T-helper 22 cell (primary cell): ENCODE measurements around the gene GALNTL6.
"Not testable (repeated sequence)": the region's sequence is repeated elsewhere in the genome, so short reads cannot be mapped to it uniquely, and the experiment has no call there.

Source experiments
- DNase-seq: peaks from one replicate; pipeline ENCODE4 v3.0.0-alpha.2; 2020; ENCODE audit warnings: low read depth

The GALNTL6 gene

DNA sequence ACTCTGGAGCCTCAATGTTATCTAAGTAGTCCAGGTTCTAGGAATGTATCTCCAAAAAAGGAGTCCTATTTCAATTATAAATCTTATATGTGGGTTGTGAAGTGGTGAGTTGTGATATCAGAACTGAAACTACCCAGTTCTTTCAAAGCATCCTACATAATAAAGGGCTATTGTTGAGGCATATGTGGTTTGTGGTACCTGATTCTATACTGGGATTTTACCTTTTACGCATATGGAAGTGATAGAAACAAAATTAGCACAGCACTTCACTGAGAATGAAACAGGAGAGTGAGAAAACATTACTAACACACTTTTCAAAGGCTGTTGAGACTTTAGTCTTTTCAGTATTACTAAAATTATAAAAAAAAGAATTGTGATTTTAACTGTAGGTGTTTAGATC, 937.7 kb downstream of the GALNTL6 start:
- no peak for DNase-seq

GRCh38 chr4:172751550-172751949, 938.3 kb downstream of the GALNTL6 start:
- no peak for DNase-seq

- DNase-seq, result no peak
These were observed 945.6 kb downstream of the GALNTL6 start for GRCh38 chr4:172758586-172759340.

DNA sequence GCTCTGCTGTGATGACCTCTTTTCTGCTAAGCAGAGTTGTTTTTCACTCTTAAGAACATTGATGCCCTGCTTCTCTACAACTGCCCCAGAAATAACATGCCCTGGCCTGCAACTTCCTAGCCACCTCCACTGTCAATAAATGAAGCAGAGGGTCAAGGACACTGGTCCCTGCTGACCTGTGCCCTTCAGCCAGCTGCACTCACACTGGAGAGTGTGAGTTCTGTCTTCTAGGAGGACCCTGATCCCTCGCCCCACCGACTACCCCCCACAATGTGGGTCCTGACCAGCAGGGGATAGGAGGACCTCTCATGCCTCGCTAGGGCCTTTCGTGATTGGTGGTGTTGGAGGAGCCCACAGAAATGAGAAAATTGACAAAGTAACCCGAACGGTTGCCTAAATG, 947.3 kb downstream of the GALNTL6 start:
- DNase-seq, result no peak

DNA sequence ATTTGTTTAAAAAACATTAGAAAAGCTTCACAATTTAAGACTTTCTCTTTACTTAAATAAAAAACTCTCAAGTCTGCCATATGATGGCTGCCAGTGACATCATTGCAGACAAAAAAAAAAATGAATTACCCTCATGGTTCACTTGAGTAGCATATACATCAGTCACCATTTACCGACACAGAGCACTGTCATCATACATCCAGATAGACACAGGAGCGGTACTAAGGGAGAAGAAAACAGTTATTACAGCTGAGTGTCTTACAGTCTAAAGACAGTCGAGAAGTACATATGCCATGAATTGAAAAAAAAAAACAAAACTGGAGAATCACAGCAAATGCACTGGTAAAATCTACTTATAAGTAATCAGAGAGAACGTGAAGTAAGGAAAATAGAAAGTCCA, 949.7 kb downstream of the GALNTL6 start:
- no peak for DNase-seq

GRCh38 chr4:172770787-172771186, 957.6 kb downstream of the GALNTL6 start:
- DNase-seq, result no peak

GRCh38 chr4:172772781-172773180, 959.6 kb downstream of the GALNTL6 start:
- DNase-seq, result no peak

DNA sequence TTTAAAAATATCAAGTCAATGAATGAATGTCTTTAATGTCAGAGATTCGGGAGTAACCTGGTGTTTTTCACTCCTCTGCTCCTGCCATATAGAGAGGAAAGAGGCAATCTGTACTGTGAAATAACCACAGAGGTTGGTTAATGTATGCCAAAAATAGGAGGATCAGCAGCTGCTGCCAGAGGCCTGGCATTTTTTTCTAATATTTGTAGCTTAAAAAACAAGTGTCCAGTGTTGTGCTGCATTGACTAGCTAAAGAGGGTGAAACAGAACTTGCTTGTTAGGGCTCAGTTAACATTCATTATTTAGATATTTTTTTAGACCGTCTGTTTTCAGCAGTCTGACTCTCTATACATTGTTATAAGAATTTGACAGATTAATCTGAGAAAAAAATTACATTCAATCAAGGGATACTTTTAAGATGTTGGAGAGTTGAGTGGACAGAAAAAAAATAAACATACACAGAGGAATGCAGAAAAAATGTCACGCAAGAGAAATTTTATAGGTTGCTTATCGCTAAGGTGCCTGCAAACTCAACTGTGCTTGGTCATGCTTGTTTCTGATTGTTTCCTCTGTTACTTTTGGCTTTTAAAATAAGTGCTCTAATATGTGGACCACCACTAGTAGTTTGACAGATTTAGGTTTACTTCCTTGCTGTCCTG, 963.1 kb downstream of the GALNTL6 start:
- DNase-seq, result no peak

GRCh38 chr4:172777729-172778431, 964.7 kb downstream of the GALNTL6 start:
- no peak for DNase-seq

- no peak for DNase-seq
These were observed 965.4 kb downstream of the GALNTL6 start for GRCh38 chr4:172778583-172778982.

DNA sequence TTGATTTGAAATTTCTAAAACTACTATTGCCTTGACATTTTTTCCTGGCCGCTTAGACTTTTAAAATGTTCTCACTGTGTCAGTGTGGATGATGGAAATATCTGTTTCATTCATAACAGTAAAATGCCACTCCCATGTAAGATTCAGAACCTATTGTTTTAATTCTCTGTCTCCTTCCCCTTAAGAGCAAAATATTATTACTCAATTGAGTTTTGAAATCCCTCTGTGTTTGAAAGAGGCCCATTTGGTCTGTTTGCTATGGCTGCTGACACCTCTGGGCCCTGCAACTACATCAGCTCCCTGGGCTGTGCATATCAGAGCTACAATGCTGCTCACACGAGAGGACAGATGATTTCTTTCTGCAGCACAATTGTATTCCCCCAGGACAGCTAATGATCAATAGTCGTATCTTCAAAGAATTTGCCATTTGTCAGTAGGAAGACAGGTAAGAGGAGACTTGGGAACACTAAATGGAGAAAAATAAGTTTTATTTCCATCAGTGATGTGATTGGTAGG, 967.4 kb downstream of the GALNTL6 start:
- DNase-seq, result no peak

GRCh38 chr4:172785613-172786012, 972.4 kb downstream of the GALNTL6 start:
- DNase-seq, result no peak

DNA sequence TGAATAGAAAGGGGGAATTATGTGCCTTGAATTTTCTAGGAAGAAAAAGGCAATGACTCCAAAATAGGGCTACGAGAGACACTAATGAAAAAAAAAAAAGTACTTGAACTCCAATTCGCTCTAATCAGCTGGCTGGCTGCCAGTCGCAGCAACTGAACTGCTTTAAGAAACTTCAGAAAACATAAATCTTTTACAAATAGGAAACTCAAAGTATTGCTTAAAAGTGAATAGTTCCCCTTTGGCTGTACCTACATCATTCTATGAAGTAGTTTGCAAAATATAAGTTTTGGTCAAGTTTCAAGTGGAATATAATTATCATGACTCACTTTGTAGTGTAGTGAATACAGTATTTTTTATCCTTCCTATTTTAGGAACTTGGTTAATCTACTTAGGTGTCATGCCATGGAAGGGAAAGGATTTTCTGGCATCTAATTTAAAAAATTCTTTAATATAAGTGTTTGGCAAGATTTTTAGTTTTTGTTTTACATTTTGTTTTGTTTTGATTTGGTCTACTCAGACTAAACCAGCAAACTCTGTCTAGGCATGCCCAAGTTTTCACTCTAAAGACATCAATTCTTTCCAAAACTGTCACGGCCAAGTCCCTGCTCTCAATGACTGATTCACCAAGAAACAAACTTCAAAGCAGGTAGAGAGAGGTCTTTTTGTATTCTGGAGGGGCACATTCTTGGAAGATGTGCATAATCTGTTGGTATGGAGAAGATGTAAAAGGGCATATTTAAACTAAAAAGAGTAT, 973.0 kb downstream of the GALNTL6 start:
- no peak for DNase-seq

DNA sequence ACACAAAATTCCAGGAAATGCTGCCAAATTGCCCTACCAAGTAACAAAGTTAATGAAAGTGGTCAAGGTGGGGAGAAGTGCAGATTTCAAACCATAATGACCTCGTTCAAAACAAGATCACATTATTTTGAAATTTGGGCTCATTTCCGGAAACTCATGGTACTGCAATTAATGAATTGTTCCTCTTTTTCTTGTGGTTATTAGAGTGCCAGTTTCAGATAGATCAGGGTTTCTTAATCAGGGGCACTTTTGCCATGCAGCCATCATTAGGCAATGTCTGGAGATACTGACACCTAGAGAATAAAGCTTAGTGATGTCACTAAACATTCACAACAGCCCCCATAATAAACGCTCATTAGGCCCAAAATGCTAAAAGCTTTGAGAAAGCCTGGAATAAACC, 973.9 kb downstream of the GALNTL6 start:
- no peak for DNase-seq

DNA sequence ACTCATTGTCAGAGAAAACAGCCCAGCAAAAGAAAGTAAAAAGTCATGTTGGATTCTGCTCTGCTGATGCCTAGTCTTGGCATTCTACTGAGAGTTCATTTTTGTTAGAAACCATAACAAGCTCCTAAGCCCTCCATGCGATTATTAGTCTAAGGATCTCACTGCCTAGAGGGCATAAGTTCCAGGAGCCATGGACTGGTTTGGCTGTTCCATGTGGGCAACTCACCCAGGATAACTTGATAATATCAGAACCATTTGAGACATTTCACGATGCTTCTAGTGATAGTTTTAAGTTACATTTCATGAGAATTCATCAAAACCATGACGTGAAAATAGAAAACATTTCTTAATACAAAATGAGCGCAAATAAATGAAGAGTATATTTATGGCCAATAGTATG, 978.6 kb downstream of the GALNTL6 start:
- no peak for DNase-seq

DNA sequence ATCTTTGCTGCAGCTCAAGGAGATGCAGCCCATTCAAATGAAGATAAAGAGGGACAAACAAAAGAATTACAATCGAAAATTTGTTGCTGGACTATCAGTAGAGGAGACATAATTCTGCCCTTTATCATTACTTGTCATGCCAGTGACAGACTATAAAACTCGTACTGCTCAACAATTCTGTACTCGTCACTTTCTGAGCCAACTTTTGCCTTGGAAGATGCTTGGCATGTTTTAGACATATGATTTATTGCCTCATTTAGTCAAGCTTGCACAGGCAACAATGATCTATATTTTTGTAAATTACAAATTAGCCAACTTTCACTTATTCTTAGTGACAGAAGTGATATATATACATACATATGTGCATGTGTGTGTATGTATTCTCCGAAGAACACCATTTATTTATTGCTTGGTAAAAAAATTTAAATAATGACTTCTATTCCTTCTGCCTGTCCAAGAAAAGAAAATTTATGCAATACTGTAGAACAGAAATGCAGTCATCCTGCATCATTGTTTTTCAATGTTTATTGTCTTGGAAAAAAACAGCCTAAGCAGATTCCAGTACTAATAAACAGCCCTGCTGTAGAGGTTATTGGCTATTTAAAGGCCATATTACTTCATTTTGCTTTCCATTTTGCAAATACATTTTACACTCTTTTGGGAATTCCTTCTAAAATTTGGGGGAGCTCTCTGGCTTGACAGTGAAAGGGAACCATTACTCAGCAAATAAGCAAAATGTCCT, 980.5 kb downstream of the GALNTL6 start:
- DNase-seq, result no peak

DNA sequence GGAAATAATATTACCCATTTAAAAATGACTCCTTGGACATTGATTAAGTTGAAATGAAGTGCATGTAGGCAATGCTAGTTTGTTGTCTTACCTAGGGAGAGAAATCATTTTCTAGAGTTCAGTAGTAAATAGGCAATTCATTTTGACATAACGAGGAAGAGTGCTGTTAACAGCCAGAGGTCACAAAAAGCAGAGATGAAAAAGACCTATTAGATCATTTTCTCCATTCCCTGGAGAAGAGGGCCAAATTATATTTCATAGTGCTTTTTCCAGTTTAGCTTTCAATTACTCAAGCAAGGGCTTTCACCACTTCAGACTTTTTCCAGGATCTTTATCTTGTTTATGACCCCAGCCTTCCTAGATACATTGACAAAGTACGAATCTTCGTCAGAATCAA, 981.1 kb downstream of the GALNTL6 start:
- DNase-seq, result no peak

GRCh38 chr4:172797281-172797680, 984.1 kb downstream of the GALNTL6 start:
- not testable (repeated sequence) for DNase-seq

- DNase-seq, result no peak
These were observed 988.8 kb downstream of the GALNTL6 start for GRCh38 chr4:172802032-172802431.

DNA sequence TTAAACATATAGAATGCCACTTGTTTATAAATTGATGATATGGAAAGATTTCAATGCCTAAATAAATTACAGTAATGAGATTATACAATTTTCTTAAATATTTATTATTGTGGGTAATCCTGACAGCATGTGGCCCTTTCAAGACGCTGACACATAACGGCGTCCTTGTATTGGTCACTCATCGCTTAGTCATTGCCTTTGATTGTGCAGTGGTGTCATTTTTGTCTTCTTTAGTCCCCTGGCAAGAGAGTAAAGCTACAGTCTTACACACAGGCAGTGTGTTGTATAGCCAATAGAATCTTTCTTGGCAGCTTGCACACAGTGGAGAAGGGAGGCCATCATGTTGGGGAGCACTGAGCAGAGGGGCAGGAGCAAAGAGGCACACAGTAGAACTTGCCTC, 993.6 kb downstream of the GALNTL6 start:
- DNase-seq, result no peak

DNA sequence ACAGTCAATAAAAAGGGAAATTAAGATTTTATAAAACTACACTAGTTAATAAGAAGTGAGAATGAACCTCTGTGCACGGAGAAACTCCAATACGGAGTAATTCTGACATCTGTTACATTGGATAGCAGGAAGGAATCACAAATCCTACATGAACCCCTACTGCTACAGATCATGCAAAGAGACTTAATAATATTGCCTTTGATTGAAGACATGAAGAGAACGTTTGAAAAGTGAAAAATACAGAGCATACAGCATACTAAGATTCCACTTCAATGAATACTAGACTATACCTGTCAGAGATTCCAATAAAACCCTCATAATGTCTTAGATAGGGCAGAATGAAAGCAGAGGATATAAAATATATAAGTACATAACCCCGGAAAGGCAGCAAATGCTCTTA, 995.0 kb downstream of the GALNTL6 start:
- no peak for DNase-seq

DNA sequence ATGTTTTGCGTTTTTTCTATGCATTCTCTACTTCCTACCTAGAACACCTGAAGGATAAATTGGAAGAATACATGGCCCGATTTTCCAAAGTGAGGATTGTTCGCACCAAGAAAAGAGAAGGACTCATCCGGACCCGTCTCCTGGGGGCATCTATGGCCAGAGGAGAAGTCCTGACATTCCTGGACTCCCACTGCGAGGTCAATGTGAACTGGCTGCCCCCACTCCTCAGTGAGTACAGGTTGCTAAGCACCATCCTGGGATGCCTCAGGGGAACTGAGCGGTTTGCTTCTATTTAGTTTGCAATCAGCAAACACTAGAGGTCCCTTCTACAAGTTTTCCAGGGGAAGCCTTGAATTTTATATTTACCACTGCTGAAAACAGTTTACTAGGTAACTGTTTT, 996.1 kb downstream of the GALNTL6 start:
- no peak for DNase-seq
